ENCODE results near the gene CRYBA2. TPM values are rescaled to one million over a fixed set of nuclear protein-coding genes. Genes with fewer than 3 reads are reported as not detected.

Gene CRYBA2, protein sequence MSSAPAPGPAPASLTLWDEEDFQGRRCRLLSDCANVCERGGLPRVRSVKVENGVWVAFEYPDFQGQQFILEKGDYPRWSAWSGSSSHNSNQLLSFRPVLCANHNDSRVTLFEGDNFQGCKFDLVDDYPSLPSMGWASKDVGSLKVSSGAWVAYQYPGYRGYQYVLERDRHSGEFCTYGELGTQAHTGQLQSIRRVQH
- 0.54 TPM in 1 of 2 replicates, not detected in the other for total RNA-seq

DNA sequence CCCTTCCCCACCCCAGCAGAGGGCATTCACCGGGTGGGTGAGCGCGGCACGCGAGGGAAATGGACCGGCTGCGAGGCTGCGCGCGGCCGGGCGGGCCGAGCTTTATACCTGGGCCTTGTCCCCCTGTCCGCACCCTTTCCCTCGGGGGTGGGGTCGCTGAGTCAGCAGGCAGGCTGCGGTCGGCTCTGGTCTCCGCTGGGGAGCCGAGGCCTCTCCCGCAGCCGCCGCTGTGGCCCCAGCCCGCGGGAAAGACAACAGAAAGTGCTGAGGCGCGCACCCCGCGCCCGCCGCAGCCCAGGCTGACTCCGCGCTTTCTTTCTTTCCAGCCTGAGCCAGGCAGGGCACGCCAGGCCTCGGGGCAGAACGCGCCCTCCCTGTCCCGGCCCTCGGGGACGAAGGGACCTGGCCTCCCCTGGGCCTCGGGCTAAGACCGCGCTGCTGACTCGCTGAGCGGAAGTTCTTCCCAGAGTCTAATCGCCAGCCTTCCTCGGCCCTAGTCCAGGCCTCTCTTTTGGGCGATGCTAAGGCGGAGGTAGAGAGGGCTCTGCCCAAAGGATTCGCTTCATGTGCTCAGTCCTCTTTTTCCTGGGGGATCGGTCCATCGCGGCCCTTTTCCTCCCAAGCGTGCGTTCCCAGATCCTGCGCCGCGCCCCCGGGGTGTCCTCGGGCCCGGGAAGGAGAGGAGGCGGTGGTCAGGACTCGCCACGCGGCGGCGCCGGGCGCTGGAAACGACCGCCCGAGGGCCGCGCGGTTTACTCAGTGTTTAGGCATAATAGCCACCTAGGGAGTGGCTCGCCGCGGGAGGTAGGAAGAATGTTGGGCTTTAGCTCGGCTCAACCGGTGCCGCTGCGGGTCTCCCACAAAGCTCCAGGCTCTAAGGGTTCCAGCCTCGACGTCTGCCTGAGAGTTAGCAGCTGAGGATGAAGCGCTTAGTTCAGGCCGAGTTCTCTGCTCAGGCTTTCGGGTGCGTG is at the start of gene CRYBA2:
CRYBA2 (minus strand) TSS at position 78 of the 971 bp plus-strand sequence. CDS start 246 bp downstream, outside the sequence.

DNA sequence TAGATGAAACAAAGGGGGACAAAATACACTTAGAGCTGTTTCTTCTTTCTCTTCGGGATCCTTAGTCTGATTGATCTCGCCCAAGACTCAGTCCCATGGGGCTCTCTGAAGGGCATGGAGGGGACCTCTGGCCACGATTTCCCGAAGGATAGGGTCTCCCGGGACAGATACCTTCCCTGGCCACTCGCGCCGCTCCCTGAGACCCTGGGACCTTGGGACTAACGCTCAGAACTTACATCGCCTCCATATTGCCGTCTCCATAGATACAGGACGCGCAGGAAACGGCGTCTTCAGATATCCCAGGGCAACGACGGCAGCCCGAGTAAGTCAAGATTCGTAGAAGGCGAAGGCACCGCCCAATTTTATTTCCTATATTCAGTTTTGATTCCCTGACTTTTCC is 48.0 kb upstream of the CRYBA2 start, which contains the start of gene CFAP65:
CFAP65 (minus strand) TSS at position 265 of the 400 bp plus-strand sequence. CDS start 2,468 bp downstream, outside the sequence.

DNA sequence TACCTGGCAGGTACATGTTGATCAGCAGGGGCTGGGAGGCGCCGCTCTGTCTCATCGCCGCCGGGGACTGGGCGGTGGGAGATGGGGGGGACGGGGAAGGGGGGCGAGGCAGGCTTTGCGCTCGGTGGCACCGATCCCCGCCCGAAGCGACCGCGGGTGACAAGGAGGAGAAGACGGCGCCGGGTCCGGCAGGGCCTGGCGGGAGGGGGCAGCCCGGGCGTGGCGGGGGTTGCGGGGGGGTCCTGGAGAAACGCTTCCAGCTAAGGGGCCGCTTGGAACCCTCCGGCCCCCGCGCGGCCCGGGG is 8.2 kb downstream of the CRYBA2 start, which contains the start of gene FEV:
FEV (minus strand) TSS at position 164 of the 304 bp plus-strand sequence; CDS start at position 55, 109 bp downstream.

DNA sequence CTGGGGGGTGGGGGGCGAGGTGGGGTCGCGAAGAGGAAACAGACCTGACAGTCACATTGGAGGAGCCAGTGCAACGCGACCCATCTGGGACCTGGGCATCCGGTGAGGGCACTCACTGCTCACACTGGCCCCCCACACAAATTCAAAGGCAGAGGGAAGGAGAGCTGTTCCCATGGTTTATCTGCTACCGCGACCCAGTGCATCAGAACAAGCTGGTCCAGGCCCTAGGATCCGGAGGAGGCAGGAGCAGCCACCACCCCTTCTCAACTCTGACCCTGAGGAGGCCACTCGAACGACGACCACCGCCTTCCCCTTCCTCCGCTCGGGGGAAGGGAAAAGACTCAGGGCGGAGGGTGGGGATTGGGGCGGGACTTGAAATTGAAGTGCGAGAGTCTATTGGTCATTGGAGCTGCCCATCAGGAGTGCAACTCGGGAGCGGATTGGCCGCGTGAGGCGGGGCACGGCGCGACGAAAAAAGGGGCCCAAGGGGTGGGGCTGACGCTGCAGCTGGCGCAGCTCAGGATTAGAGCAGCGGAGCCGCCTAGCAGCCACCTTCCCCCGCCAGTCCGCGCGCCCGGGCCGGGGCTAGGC is 34.0 kb downstream of the CRYBA2 start, which contains the start of gene CDK5R2:
CDK5R2 (plus strand) TSS at position 526 of the 591 bp plus-strand sequence. CDS start 155 bp downstream, outside the sequence.

Small RNA genes within 50 kb of the gene (small RNA-seq; reads per million reads assigned to genes)
- 0.15 reads per million for gene MIR375

Other genes starting within 250 kb of the CRYBA2 start
- gene CYP27A1, start 211.3 kb downstream of the CRYBA2 start, total RNA-seq = 54.0 and 59.7 TPM in 2 replicates
- 0.11 and 0.39 TPM in 2 replicates for gene PRKAG3, start 161.6 kb downstream of the CRYBA2 start, total RNA-seq
- gene WNT6, start 133.6 kb downstream of the CRYBA2 start, total RNA-seq = not detected in 2 replicates
- not detected in 2 replicates for gene WNT10A, start 112.6 kb downstream of the CRYBA2 start, total RNA-seq
- not detected in 2 replicates for gene CDK5R2, start 33.8 kb downstream of the CRYBA2 start, total RNA-seq
- not detected in 2 replicates for gene FEV, start 8.2 kb downstream of the CRYBA2 start, total RNA-seq
- 0.22 TPM in 1 of 2 replicates, not detected in the other for gene CFAP65, start 48.1 kb upstream of the CRYBA2 start, total RNA-seq
- not detected in 2 replicates for gene IHH, start 67.5 kb upstream of the CRYBA2 start, total RNA-seq
- 19.9 and 27.6 TPM in 2 replicates for gene NHEJ1, start 167.4 kb upstream of the CRYBA2 start, total RNA-seq
- gene SLC23A3, start 176.6 kb upstream of the CRYBA2 start, total RNA-seq = 1.8 and 2.2 TPM in 2 replicates
- gene CNPPD1, start 183.5 kb upstream of the CRYBA2 start, total RNA-seq = 25.9 and 28.0 TPM in 2 replicates
- gene RETREG2, start 184.9 kb upstream of the CRYBA2 start, total RNA-seq = 86.2 and 87.0 TPM in 2 replicates
- gene ZFAND2B, start 213.4 kb upstream of the CRYBA2 start, total RNA-seq = 16.4 and 22.6 TPM in 2 replicates
- 26.7 and 26.9 TPM in 2 replicates for gene ABCB6, start 225.5 kb upstream of the CRYBA2 start, total RNA-seq
- 55.7 and 58.9 TPM in 2 replicates for gene ATG9A, start 236.2 kb upstream of the CRYBA2 start, total RNA-seq
- 21.5 and 31.2 TPM in 2 replicates for gene ANKZF1, start 236.4 kb upstream of the CRYBA2 start, total RNA-seq

Measured in articular chondrocyte of knee joint (primary cell).